ENCODE measurements around the gene FAM162B.

GRCh38 chr6:116726947-116727346 is 38.6 kb downstream of the FAM162B start:
- TF ChIP-seq CTCF (IDR thresholded peaks at IDR 0.05) (no peak), POLR2A (IDR thresholded peaks at IDR 0.05) (no peak)

All from breast epithelium (tissue), 3 donors.